ENCODE data around the gene ABCA3.

ABCA3 gene

DNA sequence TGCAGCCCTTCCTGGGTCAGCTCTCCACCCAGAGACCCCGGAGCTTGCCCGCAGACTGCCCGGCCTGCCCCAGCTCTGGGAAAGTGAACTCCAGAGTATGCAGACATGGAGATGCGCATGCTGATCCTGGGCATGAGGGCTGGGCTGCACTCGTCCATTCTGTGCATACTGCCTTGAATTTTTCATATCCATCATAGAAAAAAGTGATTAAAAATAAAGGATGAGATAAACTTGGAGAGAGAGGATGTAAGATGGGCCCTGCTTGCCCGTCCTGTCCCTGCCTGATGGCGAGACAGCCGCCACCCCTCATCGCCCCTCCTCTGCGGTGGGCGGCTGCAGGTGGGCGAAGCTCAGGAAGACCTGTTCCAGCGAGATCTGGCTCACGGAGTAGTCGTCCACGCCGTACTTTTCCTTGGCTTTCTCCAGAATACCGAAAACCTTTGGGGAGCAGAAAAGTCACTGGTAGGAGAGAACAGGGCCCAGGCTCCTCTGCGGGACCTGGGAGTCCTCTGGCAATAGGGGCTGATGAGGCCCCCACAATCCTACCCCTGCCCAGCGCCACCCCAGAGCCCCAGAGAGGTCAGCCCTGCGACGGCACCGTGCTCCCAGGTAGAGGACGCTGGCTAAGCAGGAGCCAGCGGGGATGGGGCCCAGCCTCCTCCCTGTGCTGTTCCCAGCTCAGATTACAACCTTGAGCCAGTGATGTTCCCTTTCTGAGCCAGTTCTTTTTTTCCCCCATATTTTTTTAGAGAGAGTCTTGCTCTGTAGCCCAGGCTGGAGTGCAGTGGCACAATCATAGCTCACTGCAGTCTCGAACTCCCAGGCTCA lies 63.9 kb downstream of the ABCA3 start:
- TF ChIP-seq, protein P1, sequence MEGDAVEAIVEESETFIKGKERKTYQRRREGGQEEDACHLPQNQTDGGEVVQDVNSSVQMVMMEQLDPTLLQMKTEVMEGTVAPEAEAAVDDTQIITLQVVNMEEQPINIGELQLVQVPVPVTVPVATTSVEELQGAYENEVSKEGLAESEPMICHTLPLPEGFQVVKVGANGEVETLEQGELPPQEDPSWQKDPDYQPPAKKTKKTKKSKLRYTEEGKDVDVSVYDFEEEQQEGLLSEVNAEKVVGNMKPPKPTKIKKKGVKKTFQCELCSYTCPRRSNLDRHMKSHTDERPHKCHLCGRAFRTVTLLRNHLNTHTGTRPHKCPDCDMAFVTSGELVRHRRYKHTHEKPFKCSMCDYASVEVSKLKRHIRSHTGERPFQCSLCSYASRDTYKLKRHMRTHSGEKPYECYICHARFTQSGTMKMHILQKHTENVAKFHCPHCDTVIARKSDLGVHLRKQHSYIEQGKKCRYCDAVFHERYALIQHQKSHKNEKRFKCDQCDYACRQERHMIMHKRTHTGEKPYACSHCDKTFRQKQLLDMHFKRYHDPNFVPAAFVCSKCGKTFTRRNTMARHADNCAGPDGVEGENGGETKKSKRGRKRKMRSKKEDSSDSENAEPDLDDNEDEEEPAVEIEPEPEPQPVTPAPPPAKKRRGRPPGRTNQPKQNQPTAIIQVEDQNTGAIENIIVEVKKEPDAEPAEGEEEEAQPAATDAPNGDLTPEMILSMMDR (IDR thresholded peaks at IDR 0.05; ENCODE audit: low read depth, low read length, missing control alignments) = no peak

DNA sequence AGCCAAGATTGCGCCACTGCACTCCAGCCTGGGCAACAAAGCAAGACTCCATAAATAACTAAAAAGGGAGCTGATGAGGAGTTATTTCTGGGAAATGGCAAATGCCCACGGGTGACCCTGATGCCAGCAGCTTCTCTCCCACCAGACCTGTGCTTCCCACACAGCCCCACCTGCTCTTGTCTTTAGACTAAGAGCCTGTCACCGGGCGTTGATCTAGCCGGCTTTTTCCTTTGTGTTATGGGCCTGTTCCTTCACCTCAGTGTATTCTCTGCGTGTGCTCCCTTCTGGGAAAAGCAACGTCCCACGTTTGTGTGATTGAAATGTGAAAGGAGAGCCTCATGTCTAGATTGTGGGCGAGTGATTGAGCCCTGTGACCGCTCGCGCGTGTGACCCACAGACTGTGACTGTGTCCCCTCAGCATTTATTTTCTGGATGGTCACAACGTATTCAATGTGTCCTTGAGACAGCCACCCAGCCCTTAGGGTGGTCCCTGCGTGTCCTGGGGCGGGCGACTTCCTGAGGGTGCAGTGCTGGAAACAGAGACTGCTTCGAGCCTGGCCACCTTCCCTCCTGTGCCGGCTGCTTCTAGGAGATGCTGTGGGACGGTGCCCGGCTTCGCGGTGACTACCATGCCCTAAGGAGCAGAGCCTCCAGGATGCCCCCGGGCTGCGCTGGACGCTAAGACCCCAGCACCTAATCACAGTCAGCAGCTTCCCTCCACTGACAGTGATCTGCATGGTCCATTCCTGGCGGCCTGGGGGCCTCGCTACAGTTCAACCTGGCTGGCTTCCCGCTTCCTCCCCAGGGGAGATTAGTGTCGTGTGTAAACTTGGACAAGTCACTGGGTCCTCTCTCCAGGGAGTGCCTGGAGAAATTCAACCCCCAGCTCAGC lies 64.8 kb downstream of the ABCA3 start:
- H3K4me3 ChIP-seq (replicated peaks; ENCODE audit: low read depth, low read length) = no peak overlapping the region
- TF ChIP-seq, protein P1 (IDR thresholded peaks at IDR 0.05; ENCODE audit: low read depth, low read length, missing control alignments) = no peak
- no peak for DNase-seq (ENCODE audit: extremely low read depth, low read depth)

More for the DNA sequence above, 63.9 kb downstream of the ABCA3 start:
- no peak for DNase-seq (ENCODE audit: extremely low read depth, low read depth)
- no peak overlapping the region for H3K4me3 ChIP-seq (replicated peaks; ENCODE audit: low read depth, low read length)

DNA sequence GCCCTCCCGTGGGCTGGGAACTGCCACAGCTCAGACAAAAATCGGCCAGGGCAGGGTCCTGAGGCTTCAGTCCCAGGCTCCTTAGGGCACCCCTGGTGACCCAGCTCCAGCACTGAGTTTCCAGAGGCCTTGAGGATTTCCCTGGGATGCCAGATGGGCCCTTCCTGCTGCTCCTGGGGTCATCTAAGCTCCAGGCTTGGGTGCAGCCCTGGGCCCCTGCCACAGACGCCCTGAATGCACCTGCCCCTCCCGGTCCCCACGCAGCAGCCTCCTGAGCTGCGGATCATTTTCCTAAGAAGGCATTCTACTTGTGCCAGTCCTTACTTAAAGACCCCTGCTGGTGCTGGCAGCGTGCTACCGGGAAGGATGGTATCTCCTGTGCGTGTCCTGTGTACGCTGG lies 66.6 kb downstream of the ABCA3 start:
- TF ChIP-seq, protein P1 (IDR thresholded peaks at IDR 0.05; ENCODE audit: low read depth, low read length, missing control alignments) = no peak
- DNase-seq (ENCODE audit: extremely low read depth, low read depth) = no peak
- no peak overlapping the region for H3K4me3 ChIP-seq (replicated peaks; ENCODE audit: low read depth, low read length)

DNA sequence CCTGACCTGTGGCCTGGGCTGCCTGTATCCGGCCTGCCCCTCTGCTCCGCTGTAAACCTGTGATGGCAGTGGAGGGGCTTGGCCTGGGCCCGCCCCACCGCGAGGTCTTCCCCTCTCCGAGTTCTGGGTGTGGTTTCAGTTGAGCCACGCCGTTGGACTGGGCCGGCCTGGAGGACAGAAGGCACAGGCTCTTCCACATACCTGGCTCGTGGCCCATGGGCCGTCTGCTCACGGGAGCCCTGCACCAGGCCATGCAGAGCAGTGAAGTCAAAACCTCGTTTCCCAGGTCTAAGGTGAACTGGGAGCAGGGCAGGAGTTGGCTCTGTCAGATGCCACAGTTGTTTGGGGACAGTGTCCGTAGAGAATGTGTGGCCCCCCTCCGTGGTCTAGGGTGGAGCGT lies 67.0 kb downstream of the ABCA3 start:
- H3K4me3 ChIP-seq (replicated peaks; ENCODE audit: low read depth, low read length) = no peak overlapping the region
- TF ChIP-seq, protein P1 (IDR thresholded peaks at IDR 0.05; ENCODE audit: low read depth, low read length, missing control alignments) = no peak
- no peak for DNase-seq (ENCODE audit: extremely low read depth, low read depth)

DNA sequence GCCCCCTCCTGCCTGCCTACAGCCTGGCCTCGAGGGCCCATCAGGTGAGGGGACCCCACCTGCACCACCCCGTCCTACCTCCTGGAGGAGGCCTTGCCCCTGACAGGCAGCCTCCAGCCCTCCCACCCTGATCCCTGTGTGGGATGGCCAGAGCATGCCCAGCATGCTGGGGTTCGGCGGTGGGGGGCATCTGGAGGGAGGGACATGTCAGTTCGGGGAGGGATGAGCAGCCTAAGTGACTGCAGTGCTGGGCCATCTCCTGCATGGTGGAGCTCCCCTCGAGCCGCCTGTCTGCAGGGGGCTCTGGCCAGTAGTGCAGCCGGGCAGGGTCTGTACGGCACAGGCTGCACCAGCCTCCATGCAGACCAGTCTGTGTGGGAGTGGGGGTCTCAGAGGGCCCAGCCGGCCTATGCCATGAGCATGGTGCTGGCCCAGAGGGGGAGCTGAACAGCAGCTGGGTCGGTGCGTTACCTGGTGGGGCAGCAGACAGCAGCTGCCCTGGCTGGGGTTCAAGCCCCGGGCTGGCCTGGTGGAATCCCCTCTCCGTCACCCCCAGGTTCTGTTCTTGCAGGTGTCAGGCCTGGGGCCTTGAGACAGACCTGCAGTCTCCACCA lies 68.6 kb downstream of the ABCA3 start:
- H3K4me3 ChIP-seq (replicated peaks; ENCODE audit: low read depth, low read length) = no peak overlapping the region
- no peak for DNase-seq (ENCODE audit: extremely low read depth, low read depth)

More for the DNA sequence above, 68.6 kb downstream of the ABCA3 start:
- TF ChIP-seq, protein P1 (IDR thresholded peaks at IDR 0.05; ENCODE audit: low read depth, low read length, missing control alignments) = no peak

All from HFF-Myc (cell line).